Measurements from ENCODE around the gene PRR5L. TPM values are rescaled to one million over a fixed set of nuclear protein-coding genes. Genes with fewer than 3 reads are reported as not detected.

PRR5L gene
- polyA plus RNA-seq, 1 of the 3 experiments (the other 2 are of a cell fraction) = 0.46 TPM

DNA sequence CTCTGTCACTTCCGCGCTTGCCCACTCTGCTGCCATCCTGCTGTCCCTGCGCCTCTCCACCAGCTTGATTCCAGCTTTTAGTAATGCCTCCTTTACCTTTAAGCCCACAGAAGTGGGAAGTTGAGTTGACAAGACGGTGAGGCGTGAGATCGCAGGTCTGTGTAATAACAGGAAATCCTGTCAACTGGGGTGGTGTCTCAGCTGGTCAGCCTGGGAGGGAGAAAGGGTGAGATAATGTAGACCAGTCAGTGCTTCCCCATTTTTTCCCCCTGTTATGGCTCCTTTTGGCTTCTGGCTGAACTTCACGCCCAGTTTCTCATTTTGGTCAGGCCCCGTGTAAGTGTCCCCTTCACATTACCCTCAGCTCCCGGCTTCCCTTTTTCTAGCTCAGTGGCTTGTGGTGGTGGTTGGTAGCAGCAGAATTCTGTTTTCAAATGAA, 115.1 kb downstream of the PRR5L start:
- 83% methylated on average over 9 of the region's 9 CpGs for WGBS (ENCODE audit: low lambda C conversion rate)
- no peaks in the 10 kb centered on the region for H4K20me1 ChIP-seq (ENCODE audit: insufficient read depth)
- H3K4me2 ChIP-seq = no peak overlapping the region
- no peaks in the 10 kb centered on the region for H3F3A ChIP-seq (replicated peaks; ENCODE audit: insufficient read depth)
- ChIA-PET CTCF (interaction anchor here (1.2 kb wide), 2 partner anchors 22 to 34 kb away, joined by 3 read pairs; no protein-coding TSS in a partner anchor), POLR2A (no interaction called here)
- no peaks in the 10 kb centered on the region for H3K27me3 ChIP-seq (ENCODE audit: insufficient read depth)
- DNase-seq = no peak
- no peaks in the 10 kb centered on the region for H3K4me1 ChIP-seq (ENCODE audit: control insufficient read depth in 1 of 2, insufficient read depth in 2 of 2, low read depth in 1 of 2, low read length in 1 of 2)
- TF ChIP-seq EP300 (IDR thresholded peaks at IDR 0.05; ENCODE audit: borderline replicate concordance in 1 of 2, low read depth in 1 of 2, low read length in 1 of 2) = no peak
- no peak for TF ChIP-seq JUND (IDR thresholded peaks at IDR 0.05)
- TF ChIP-seq NFIC (IDR thresholded peaks at IDR 0.05; ENCODE audit: borderline replicate concordance) = no peak
- no peak for TF ChIP-seq SIN3A (IDR thresholded peaks at IDR 0.05; ENCODE audit: borderline replicate concordance, low read depth, low read length)
- TF ChIP-seq RAD21 (IDR thresholded peaks at IDR 0.05; ENCODE audit: low read length) = no peak
- TF ChIP-seq, protein P1, sequence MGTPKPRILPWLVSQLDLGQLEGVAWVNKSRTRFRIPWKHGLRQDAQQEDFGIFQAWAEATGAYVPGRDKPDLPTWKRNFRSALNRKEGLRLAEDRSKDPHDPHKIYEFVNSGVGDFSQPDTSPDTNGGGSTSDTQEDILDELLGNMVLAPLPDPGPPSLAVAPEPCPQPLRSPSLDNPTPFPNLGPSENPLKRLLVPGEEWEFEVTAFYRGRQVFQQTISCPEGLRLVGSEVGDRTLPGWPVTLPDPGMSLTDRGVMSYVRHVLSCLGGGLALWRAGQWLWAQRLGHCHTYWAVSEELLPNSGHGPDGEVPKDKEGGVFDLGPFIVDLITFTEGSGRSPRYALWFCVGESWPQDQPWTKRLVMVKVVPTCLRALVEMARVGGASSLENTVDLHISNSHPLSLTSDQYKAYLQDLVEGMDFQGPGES (IDR thresholded peaks at IDR 0.05; ENCODE audit: low read depth, low read length) = no peak
- TF ChIP-seq, protein P2, sequence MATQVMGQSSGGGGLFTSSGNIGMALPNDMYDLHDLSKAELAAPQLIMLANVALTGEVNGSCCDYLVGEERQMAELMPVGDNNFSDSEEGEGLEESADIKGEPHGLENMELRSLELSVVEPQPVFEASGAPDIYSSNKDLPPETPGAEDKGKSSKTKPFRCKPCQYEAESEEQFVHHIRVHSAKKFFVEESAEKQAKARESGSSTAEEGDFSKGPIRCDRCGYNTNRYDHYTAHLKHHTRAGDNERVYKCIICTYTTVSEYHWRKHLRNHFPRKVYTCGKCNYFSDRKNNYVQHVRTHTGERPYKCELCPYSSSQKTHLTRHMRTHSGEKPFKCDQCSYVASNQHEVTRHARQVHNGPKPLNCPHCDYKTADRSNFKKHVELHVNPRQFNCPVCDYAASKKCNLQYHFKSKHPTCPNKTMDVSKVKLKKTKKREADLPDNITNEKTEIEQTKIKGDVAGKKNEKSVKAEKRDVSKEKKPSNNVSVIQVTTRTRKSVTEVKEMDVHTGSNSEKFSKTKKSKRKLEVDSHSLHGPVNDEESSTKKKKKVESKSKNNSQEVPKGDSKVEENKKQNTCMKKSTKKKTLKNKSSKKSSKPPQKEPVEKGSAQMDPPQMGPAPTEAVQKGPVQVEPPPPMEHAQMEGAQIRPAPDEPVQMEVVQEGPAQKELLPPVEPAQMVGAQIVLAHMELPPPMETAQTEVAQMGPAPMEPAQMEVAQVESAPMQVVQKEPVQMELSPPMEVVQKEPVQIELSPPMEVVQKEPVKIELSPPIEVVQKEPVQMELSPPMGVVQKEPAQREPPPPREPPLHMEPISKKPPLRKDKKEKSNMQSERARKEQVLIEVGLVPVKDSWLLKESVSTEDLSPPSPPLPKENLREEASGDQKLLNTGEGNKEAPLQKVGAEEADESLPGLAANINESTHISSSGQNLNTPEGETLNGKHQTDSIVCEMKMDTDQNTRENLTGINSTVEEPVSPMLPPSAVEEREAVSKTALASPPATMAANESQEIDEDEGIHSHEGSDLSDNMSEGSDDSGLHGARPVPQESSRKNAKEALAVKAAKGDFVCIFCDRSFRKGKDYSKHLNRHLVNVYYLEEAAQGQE (IDR thresholded peaks at IDR 0.05; ENCODE audit: low read depth, low read length) = no peak
- no peak for TF ChIP-seq RXRA (IDR thresholded peaks at IDR 0.05; ENCODE audit: borderline replicate concordance, low read depth)
- TF ChIP-seq SMC3 (IDR thresholded peaks at IDR 0.05; ENCODE audit: low read depth, low read length) = no peak
- TF ChIP-seq, protein P3, sequence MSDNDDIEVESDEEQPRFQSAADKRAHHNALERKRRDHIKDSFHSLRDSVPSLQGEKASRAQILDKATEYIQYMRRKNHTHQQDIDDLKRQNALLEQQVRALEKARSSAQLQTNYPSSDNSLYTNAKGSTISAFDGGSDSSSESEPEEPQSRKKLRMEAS (IDR thresholded peaks at IDR 0.05; ENCODE audit: low read depth) = no peak
- no peak for TF ChIP-seq GATA2 (CRISPR knock-in tag; IDR thresholded peaks at IDR 0.05)
- H3K9ac ChIP-seq = no peak overlapping the region
- H2AFZ ChIP-seq (ENCODE audit: low read depth) = no peak overlapping the region
- no peak overlapping the region for H3K4me3 ChIP-seq (ENCODE audit: low read depth in 2 of 2, low read length in 1 of 2)
- no peaks in the 10 kb centered on the region for H3K9me2 ChIP-seq
- H3K9me3 ChIP-seq = no peaks in the 10 kb centered on the region
- no peaks in the 10 kb centered on the region for H3K36me3 ChIP-seq (replicated peaks in 1 of 2; ENCODE audit: control insufficient read depth in 1 of 2, insufficient read depth in 2 of 2, low read length in 1 of 2)
- H3K27ac ChIP-seq (ENCODE audit: low read depth in 2 of 2, low read length in 1 of 2) = no peak overlapping the region
- H3K79me2 ChIP-seq (ENCODE audit: insufficient read depth) = no peaks in the 10 kb centered on the region

DNA sequence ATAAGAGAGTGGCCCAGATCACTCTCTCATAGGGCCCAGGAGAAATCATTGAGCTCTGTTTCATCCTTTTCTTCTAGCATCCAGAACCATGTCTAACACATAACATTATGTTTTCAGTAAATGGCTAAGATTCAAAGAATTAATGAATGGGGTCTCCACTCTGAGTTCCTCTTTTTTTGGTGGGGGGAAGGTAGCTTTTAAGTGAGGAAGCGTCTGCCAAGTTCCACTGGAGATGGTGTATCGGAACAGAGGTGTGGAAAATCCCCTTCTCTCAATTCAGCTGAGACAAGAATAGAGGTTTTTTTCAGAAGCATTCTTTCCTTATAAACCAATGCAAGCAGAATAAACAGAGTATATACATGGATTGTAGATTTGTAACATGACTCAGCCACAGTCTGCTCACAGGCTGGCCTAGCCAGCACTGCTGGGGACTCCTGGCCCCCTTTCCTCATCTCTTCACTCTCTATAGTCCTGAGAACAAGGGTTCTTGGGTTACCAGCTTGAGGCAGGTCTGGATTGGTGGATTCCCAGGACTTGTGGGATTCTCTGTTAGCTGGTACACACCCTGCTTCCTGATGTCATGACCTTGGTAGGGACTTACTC, 116.8 kb downstream of the PRR5L start:
- Histone ChIP-seq H3K27ac (ENCODE audit: low read depth in 2 of 2, low read length in 1 of 2) (no peak overlapping the region), H3F3A (replicated peaks; ENCODE audit: insufficient read depth) (no peaks in the 10 kb centered on the region), H3K27me3 (ENCODE audit: insufficient read depth) (no peaks in the 10 kb centered on the region), H3K9me2 (no peaks in the 10 kb centered on the region), H4K20me1 (ENCODE audit: insufficient read depth) (no peaks in the 10 kb centered on the region), H3K36me3 (replicated peaks in 1 of 2; ENCODE audit: control insufficient read depth in 1 of 2, insufficient read depth in 2 of 2, low read length in 1 of 2) (no peaks in the 10 kb centered on the region), H3K4me3 (ENCODE audit: low read depth in 2 of 2, low read length in 1 of 2) (no peak overlapping the region), H2AFZ (ENCODE audit: low read depth) (no peak overlapping the region), H3K9ac (no peak overlapping the region), H3K9me3 (no peaks in the 10 kb centered on the region), H3K4me2 (no peak overlapping the region), H3K4me1 (ENCODE audit: control insufficient read depth in 1 of 2, insufficient read depth in 2 of 2, low read depth in 1 of 2, low read length in 1 of 2) (no peaks in the 10 kb centered on the region), H3K79me2 (ENCODE audit: insufficient read depth) (no peaks in the 10 kb centered on the region)
- ChIA-PET POLR2A (no interaction called here), CTCF (no interaction called here)
- no peak for DNase-seq
- 94% methylated on average over 2 of the region's 2 CpGs for WGBS (ENCODE audit: low lambda C conversion rate)
- TF ChIP-seq MEF2A (IDR thresholded peaks at IDR 0.05; ENCODE audit: borderline replicate concordance, low read depth) (no peak), TAF1 (IDR thresholded peaks at IDR 0.05; ENCODE audit: borderline replicate concordance, low read depth, low read length) (no peak), EP300 (IDR thresholded peaks at IDR 0.05; ENCODE audit: borderline replicate concordance in 1 of 2, low read depth in 1 of 2, low read length in 1 of 2) (no peak)
- TF ChIP-seq, protein P4, sequence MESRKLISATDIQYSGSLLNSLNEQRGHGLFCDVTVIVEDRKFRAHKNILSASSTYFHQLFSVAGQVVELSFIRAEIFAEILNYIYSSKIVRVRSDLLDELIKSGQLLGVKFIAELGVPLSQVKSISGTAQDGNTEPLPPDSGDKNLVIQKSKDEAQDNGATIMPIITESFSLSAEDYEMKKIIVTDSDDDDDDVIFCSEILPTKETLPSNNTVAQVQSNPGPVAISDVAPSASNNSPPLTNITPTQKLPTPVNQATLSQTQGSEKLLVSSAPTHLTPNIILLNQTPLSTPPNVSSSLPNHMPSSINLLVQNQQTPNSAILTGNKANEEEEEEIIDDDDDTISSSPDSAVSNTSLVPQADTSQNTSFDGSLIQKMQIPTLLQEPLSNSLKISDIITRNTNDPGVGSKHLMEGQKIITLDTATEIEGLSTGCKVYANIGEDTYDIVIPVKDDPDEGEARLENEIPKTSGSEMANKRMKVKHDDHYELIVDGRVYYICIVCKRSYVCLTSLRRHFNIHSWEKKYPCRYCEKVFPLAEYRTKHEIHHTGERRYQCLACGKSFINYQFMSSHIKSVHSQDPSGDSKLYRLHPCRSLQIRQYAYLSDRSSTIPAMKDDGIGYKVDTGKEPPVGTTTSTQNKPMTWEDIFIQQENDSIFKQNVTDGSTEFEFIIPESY (IDR thresholded peaks at IDR 0.05; ENCODE audit: borderline replicate concordance, low read depth) = no peak
- TF ChIP-seq, protein P5, sequence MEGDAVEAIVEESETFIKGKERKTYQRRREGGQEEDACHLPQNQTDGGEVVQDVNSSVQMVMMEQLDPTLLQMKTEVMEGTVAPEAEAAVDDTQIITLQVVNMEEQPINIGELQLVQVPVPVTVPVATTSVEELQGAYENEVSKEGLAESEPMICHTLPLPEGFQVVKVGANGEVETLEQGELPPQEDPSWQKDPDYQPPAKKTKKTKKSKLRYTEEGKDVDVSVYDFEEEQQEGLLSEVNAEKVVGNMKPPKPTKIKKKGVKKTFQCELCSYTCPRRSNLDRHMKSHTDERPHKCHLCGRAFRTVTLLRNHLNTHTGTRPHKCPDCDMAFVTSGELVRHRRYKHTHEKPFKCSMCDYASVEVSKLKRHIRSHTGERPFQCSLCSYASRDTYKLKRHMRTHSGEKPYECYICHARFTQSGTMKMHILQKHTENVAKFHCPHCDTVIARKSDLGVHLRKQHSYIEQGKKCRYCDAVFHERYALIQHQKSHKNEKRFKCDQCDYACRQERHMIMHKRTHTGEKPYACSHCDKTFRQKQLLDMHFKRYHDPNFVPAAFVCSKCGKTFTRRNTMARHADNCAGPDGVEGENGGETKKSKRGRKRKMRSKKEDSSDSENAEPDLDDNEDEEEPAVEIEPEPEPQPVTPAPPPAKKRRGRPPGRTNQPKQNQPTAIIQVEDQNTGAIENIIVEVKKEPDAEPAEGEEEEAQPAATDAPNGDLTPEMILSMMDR (IDR thresholded peaks at IDR 0.05) = no peak
- TF ChIP-seq, protein P3 (IDR thresholded peaks at IDR 0.05; ENCODE audit: low read depth) = no peak
- TF ChIP-seq, protein P6, sequence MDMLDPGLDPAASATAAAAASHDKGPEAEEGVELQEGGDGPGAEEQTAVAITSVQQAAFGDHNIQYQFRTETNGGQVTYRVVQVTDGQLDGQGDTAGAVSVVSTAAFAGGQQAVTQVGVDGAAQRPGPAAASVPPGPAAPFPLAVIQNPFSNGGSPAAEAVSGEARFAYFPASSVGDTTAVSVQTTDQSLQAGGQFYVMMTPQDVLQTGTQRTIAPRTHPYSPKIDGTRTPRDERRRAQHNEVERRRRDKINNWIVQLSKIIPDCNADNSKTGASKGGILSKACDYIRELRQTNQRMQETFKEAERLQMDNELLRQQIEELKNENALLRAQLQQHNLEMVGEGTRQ (IDR thresholded peaks at IDR 0.05; ENCODE audit: borderline replicate concordance, low read depth, low read length) = no peak

Data from SK-N-SH (cell line).